Panc1 (cell line): ENCODE measurements around the gene TET3.

ENCODE experiments used
- POLR2AphosphoS5 ChIP-seq: IDR thresholded peaks from 2 replicates; pipeline ENCODE4 v1.6.1; 2012; ENCODE audit warnings: mild to moderate bottlenecking, low read depth, low read length, moderate library complexity
- REST ChIP-seq, 2 experiments: IDR thresholded peaks; 2 replicates each; pipeline ENCODE4 v1.6.1; 2011 to 2012; ENCODE audit warnings: low read depth in 2 of 2, control low read depth in 1 of 2, low read length in 1 of 2, mild to moderate bottlenecking in 1 of 2, moderate library complexity in 1 of 2; ENCODE audit not compliant: insufficient read depth in 1 of 2
- SIN3A ChIP-seq: IDR thresholded peaks from 2 replicates; pipeline ENCODE4 v1.6.1; 2012; ENCODE audit warnings: low read depth, mild to moderate bottlenecking, low read length, moderate library complexity, borderline replicate concordance; ENCODE audit not compliant: insufficient read depth
- TF ChIP-seq, protein P1 (sequence below): fragments of 450-650 bp; IDR thresholded peaks from 2 replicates; pipeline ENCODE4 v1.5.1; 2017; ENCODE audit warnings: mild to moderate bottlenecking

GRCh38 chr2:73989972-73990371, 5.3 kb downstream of the TET3 start:
- TF ChIP-seq, protein P1, sequence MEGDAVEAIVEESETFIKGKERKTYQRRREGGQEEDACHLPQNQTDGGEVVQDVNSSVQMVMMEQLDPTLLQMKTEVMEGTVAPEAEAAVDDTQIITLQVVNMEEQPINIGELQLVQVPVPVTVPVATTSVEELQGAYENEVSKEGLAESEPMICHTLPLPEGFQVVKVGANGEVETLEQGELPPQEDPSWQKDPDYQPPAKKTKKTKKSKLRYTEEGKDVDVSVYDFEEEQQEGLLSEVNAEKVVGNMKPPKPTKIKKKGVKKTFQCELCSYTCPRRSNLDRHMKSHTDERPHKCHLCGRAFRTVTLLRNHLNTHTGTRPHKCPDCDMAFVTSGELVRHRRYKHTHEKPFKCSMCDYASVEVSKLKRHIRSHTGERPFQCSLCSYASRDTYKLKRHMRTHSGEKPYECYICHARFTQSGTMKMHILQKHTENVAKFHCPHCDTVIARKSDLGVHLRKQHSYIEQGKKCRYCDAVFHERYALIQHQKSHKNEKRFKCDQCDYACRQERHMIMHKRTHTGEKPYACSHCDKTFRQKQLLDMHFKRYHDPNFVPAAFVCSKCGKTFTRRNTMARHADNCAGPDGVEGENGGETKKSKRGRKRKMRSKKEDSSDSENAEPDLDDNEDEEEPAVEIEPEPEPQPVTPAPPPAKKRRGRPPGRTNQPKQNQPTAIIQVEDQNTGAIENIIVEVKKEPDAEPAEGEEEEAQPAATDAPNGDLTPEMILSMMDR = no peak
- no peak for TF ChIP-seq REST (IDR thresholded peaks at IDR 0.05; ENCODE audit: insufficient read depth in 1 of 2, low read depth in 2 of 2, low read length in 1 of 2)
- no peak for TF ChIP-seq SIN3A
- no peak for TF ChIP-seq POLR2AphosphoS5
